T-helper 22 cell (primary cell): ENCODE data around the gene SLC12A9.
"Not testable (repeated sequence)": the region's sequence is repeated elsewhere in the genome, so short reads cannot be mapped to it uniquely, and the experiment has no call there.

Source experiments
- DNase-seq: peaks from one replicate; pipeline ENCODE4 v3.0.0-alpha.2; 2020; ENCODE audit warnings: low read depth

The SLC12A9 gene

DNA sequence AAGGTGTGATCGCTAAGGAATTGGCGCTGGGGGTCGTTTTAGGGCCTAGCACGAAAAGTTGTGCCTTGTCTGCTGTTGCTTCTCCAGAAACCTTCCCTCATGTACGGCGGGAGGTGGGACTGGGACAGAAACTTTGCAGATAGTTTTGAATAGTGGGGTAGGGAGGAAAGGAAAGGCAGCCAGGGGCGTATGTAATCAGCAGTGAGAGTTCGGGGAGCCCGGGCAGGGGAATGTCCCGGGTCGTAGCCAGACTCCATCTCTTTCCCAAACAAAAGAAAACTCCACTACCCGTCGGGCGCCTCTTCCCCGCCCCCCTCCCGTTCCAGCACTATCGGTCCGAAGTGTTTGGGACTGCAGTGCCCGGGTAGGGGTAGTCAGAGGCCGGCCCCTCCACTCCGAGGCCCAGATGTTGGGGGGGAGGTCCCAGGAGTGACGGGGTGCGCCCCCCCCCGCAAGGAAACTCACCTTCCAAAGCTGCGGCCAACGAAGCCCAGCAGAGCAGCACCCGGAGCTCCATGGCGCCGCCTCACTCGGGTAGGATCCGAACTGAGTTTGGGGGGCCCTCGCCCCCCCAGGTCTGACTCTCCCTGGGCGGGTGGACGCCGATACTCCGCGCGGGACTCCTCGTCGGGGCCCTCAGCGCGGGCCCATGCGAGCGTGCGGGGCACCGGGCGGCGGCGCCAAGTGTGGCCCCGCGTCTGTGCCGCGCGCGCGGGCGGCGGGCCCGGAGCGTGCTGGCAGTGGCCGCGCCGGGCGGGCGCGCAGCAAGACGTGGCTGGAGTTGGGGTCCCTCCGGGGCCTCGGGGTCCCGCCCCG lies 25.8 kb upstream of the SLC12A9 start:
- no peak for DNase-seq

DNA sequence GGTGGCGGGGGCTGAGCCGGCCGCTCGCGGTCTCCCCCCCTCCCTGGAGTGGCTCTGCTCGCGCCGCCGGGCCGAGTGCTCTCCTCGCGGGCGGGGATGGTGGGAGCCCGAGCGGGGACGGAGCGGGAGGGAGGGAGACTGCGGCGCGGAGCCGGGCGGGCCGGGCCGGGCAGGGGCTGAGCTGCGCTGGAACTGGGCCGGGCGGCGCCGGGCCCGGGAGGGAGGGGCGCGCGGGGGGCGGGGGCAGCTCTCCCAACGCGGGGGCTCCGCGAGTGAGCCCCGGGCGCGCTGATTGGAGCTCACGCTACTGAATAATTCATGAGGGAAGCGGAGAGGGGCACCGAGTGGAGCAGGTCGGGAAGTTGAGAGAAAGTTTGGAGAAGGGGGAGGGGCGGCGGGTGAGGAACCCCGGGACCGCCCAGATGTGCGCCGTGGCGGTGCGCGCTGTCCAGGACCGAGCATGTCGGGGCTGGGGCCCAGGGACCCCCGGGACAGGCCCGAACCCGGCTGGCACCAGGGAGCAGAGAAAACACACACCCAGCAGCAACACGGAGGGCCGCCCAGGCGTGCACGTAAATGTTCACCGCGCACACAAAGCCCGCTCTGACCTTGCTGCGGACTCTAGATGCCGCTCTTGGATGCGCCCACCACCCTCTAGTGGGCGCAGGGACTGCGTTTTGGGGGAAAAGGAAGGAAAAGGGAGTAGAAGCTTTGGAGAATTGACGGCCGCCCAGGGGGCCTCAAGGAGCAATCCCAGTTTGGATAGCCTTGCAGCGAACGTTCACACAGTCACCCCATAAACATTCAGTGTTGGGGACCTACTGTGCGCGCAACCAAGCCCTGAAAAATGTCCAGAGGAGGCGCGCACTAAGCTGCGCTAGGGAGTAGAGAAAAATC lies 24.9 kb upstream of the SLC12A9 start, which contains the start of gene EPHB4:
EPHB4 (minus strand) TSS at position 194 of the 897 bp plus-strand sequence. CDS start 493 bp downstream, outside the sequence.
- no peak for DNase-seq

DNA sequence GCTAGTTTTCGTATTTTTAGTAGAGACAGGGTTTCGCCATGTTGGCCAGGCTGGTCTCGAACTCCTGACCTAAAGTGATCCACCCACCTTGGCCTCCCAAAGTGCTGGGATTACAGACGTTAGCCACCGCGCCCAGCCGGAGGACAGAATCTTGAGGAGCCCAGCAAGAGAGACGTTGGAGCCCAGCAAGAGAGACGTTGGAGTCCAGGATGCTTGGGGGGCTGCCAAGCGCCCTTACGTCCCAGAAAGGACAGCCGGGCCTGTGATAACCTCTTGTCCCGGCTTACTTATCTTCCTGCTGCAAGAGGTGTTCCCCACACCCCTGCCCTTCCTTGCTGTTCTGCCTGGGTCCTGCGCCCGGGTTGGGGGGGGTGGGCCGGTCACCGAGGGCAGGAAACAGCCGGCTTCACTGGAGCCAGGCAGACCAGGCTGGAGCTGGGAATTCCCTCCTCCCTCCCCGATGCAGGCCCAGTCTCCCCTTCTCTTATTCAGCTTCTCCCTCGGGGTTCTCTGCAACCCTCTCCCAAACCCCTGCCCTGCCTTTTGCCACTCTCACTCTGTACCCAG lies 23.3 kb upstream of the SLC12A9 start:
- DNase-seq = no peak

DNA sequence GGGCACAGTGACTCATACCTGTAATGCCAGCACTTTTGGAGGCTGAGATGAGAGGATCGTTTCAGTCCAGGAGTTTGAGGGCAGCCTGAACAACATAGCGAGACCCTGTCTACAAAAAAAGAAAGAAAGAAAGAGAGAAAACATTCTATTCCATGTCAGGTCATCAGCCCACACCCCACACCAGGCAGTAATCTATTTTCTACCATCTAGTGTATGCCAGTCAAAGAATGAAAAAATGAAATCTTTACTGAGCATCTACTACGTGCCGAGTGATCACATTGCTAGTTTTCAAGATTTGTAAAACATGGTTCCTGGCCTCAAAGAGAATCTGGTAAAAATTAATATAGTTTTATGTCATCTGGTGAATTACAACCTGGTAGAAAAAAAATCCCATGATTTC lies 22.1 kb upstream of the SLC12A9 start:
- DNase-seq = no peak

DNA sequence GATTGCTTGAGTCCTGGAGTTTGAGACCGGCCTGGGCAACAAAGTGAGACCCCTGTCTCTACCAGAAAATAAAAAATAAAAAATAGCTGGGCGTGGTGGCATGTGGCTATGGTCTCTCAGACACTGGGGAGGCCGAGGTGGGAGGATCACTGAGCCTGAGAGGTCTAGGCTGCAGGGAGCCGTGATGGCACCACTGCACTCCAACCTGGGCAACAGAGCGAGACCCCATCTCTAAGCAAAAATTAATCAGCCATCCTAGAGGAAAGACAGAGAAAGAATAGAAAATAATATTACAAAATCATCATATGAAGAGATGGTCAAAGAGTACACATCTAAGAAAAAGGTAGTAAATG lies 20.3 kb upstream of the SLC12A9 start:
- no peak for DNase-seq

DNA sequence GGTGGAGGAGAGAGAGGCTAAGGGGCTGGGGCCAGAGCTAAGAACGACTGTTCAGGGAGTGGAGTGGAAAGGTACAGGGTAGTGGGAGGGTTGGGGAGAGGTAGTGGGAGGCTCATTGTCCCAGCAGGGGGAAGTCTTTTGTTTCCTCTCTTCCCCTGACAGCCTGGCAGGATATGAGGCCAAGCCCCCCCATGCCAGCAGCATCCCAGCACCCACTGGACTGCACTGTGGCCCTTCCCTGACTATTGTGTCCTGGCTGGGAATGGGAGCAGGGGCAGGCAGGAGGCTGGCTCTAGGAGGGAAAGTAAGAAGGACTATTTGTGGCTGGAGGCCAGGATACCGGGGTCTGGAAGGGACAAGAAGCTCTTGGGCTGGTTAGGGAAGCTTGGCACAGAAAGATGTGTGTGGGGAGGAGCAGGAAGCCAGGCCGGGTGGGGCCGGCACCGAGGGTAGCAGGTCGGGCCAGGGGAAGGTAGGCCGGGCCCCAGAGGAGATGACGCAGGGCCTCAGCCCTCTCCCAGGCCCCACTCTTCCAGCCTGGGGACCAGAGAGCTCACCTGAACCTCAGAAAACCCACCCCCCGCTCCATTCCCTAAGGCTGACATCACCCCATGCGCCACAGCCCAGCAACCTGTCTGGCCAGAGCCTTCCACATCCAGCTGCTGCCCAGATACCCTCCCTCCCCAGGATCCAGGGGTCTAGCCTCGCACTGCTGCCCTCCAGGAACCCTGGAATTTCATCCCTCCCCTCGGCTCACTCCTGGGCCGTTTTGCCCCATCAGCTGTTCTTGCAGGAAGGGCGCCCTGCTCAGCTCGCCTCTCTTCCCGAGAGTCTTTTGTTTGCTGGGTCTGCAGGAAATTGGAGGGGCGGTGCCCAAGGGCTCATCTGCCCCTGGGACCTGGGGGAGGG lies 16.4 kb upstream of the SLC12A9 start:
- DNase-seq = no peak

DNA sequence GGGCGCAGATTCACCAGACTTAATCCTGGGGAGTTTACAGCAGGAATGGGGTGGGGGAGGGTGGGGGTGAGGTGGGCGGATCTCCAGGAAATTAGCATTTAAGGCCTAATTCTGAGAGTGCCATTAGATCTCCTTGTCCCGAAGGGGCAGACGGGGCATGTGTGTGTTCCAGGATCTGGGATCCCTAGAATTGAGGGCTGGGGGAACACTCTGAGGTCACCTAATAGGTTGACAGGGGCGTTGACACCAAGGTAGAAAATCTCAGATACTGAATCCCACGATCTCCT lies 15.8 kb upstream of the SLC12A9 start:
- DNase-seq = no peak

DNA sequence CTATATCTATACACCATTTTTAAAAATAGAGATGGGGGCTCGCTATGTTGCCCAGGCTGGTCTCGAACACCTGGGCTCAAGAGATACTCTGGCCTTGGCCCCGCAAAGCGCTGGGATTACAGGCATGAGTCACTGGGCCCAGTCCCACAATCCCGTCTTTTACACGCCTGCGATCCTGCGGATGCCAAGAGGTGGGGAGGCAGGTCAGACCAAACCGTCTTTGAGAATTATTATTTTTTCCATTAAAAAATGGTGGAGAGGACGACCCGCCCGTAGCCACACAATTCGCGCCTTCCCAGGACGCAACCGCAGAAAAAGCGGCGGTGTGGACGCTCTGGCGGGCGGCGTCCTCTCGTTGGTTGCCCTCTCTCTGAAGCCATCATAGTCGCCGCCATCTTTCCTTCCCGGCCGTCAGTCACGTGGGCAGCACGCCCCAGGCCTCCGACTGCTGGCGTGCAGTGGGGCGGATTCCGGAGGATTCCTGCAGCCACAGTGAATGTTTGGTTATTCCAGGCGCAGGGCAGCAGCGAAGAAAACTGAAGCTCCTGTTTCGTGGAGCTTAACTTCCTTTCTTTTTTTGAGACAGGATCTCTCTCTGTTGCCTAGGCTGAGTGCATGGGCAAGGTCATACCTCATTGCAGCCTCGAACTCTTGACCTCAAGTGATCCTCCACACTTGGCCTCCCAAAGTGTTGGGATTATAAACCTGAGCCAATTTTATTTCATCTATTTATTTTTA lies 15.2 kb upstream of the SLC12A9 start:
- DNase-seq = peak; percentile 49

DNA sequence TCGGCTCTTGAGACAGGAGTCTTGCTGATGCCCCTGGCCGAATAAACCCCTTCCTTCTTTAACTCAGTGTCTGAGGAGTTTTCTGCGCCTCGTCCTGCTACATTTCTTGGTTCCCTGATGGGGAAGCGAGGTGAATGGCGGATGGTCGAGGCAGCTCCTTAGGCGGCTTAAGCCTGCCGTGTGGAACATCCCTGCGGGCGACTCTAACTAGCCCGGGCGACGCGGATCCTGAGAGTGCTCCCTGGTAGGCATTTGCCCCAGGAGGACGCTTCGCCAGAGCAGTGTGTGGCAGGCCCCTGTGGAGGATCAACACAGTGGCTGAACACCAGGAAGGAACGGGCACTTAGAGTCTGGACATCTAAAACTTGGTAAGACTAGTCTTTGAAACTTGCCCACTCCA lies 13.2 kb upstream of the SLC12A9 start:
- no peak for DNase-seq

DNA sequence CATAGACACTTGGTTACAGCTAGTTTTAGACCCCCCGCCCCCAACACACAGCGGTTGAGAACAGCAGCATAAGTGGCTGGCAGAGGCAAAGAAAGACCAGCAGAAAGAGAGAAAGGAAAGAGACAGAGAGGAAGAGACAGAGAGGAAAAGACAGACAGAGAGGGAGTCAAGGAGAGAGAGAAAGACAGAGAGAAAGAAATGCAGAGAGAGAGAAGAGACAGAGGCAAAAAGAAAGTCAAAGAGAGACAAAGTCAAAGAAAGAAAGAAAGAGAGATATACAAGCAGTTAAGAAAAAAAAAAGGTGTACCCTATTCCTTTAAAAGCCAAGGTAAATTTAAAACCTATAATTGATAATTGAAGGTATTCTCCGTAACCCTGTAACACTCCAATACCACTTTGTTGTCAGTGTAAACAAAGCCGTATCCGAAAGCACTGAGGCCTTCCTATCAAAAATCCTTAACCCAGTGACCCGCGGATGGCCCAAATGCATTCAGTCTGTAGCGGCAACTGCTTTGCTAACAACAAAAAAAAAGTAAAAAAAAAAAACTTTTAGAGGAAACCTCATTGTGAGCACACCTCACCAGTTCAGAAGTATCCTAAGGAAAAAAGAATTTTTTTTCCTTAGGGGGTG lies 11.9 kb upstream of the SLC12A9 start:
- no peak for DNase-seq

DNA sequence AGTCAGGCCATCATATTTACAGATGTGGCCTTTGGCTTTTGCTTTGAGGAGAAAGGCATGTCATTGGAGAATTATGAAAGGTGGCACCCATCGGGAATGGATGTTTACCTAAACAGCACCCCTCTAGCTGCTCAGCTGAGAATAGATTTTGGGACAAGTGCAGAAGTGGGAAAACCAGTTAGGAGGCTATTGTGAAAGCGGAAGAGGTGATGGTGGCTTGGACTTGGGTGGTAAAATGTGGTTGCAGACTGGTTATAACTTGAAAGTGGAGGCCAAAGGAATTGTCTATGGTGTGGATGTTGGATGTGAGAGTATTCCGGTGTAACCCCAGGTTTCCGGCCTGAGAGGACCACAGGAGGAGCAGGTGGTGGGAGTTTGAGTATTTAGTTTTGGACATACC lies 5.2 kb upstream of the SLC12A9 start:
- DNase-seq = no peak

DNA sequence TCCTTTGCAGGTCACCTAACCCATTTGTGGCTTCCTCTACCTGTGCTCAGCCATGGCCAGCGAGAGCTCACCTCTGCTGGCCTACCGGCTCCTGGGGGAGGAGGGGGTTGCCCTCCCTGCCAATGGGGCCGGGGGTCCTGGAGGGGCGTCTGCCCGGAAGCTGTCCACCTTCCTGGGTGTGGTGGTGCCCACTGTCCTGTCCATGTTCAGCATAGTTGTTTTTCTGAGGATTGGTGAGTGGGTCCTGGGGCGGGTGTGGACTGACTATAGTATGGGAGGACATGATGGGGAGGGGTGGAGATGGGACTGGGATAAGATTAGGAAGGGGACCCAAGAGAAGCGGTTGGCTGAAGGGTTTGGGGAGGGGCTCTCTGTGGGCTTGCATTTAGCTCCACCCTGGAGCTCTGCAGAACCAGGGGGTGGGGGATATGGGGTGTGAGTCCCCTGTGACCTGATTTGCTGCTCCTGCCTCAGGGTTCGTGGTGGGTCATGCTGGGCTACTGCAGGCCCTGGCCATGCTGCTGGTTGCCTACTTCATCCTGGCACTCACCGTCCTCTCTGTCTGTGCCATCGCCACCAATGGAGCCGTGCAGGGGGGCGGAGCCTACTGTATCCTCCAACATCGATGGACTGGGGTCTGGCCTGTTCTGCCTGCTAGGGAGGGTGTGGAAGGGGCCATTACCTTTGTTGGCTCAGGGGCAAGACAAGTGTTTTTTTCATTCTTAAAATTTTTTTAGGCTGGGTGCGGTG lies 1.8 kb downstream of the SLC12A9 start:
- DNase-seq = no peak

DNA sequence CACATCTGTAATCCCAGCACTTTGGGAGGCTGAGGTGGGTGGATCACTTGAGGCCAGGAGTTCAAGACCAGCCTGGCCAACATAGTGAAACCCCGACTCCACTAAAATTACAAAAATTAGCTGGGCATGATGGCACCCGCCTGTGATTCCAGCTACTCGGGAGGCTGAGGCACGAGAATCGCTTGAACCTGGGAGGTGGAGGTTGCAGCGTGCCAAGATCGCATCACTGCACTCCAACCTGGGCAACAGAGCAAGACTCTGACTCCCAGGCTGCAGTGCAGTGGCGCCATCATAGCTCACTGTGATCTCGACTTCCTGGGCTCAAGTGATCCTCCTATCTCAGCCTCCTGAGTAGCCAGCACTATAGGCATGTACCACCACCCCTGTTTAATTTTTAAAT lies 2.4 kb downstream of the SLC12A9 start:
- DNase-seq = not testable (repeated sequence)

DNA sequence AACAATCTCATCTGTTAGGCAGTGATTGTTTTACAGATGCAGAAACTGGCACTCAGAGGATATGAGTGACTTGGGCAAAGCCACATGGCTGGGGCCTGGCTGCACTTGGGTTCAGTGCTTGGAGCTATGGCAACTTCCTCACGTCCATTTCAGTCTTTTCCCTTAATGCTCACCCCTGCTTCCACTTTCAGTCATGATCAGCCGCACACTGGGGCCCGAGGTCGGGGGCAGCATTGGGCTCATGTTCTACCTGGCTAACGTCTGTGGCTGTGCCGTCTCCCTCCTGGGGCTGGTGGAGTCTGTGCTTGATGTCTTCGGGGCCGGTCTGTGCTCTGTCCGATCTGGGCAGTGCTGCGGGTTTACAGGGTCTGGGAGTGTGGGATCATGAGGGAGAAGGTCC lies 3.0 kb downstream of the SLC12A9 start:
- no peak for DNase-seq

DNA sequence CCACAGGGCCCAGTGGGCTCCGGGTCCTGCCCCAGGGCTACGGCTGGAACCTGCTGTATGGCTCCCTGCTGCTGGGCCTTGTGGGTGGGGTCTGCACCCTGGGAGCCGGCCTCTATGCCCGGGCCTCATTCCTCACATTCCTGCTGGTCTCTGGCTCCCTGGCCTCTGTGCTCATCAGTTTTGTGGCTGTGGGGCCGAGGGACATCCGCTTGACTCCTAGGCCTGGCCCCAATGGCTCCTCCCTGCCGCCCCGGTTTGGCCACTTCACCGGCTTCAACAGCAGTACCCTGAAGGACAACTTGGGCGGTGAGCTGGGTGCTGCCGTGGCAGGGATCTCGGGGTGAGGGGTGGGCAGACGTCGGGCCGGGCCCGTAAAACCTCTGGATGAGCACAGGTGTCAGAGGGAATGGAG lies 4.4 kb downstream of the SLC12A9 start:
- no peak for DNase-seq

DNA sequence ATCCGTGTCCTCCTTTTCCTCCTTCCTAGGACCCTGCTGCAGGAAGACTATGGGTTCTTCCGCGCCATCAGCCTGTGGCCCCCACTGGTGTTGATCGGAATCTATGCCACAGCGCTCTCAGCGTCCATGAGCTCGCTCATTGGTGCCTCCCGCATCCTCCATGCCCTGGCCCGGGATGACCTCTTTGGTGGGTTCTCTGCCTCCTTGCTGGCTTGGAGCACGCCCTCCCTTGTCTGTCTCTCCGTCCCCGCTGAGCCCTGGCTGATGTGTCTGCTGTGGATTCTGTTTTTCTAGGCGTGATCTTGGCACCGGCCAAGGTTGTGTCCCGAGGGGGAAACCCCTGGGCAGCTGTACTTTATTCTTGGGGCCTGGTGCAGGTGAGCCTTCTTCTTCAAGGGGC lies 7.3 kb downstream of the SLC12A9 start:
- DNase-seq = no peak

DNA sequence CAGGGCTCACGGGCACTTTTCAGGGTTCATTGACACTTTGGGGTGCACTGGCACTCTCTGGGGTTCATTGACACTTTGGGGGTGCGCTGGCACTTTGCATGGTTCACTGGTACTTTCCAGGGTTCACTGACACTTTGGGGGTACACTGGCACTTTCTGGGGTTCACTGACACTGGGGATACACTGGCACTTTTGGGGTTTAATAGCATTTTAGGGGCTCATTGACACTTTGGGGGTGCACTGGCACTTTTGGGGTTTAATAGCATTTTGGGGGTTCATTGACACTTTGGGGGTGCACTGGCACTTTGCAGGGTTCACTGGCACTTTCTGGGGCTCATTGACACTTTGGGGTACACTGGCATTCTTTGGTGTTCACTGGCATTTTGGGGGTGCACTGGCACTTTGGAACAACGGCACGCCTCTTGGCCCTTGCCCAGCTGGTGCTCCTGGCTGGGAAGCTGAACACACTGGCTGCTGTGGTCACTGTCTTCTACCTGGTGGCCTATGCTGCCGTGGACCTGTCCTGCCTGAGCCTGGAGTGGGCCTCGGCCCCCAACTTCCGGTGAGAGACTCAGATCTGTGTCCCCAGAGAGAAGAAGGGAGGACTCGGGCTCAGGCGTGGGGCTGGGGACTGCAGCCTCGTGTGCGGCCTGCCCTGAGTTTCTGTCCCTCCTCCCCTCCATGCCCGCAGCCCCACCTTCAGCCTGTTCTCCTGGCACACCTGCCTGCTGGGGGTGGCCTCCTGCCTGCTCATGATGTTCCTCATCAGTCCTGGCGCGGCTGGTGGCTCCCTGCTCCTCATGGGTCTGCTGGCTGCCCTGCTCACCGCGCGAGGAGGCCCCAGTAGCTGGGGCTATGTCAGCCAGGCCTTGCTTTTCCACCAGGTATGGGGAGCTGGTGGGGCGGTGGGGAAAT lies 8.4 kb downstream of the SLC12A9 start:
- DNase-seq = no peak

DNA sequence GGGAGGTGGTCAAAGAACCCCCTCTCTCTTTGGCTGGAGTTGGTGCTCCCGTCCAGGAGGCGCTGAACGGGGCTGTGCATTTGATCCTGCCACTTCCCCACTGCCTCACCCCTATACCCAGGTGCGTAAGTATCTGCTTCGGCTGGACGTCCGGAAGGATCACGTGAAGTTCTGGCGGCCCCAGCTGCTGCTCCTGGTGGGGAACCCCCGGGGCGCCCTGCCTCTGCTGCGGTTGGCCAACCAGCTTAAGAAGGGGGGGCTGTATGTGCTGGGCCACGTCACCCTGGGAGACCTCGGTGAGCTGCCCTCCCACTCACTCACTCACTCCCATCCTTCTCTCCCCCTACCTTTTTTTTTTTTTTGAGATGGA lies 9.1 kb downstream of the SLC12A9 start:
- DNase-seq = no peak

DNA sequence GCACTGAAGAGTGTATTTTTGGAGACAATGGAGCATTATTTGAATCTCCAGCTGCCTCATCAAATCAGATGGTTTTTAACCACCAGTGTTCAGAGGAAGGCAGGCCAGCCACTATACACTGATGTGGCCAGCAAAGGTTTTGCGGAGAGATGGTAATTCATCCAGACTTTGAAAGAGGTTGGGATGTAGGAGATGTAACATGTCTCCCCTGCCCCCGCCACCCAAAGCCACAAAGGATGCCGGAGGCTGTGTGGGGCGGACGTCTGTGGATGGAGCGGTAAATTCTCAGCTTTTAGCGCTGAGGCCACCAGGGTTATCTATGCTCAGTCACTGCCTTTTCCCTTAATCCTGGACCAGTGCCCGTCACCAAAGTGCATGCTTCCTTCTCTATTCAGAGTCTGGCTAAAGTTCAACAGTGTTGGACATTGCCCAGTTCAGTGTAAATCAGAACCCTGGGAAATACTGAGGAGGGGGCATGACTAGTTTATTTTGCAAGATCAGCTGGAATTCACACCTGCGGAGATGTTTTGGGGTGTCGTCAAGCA lies 11.0 kb downstream of the SLC12A9 start:
- no peak for DNase-seq
